WERI-Rb-1 (cell line): ENCODE measurements around the gene DISC1.

ENCODE experiments used
- DNase-seq: peaks from one replicate; pipeline ENCODE4 v3.0.0-alpha.2; 2020
- H3K27ac ChIP-seq: fragments of 250-450 bp; sonication (Bioruptor Pico); 2 replicates; pipeline ENCODE4 v1.5.1; 2020; ENCODE audit warnings: mild to moderate bottlenecking, moderate library complexity
- H3K27me3 ChIP-seq: fragments of 250-450 bp; sonication (Bioruptor Pico); 2 replicates; pipeline ENCODE4 v1.5.1; 2021; ENCODE audit warnings: mild to moderate bottlenecking, low read depth, moderate library complexity; ENCODE audit not compliant: insufficient read depth, severe bottlenecking
- H3K36me3 ChIP-seq: fragments of 250-450 bp; sonication (Bioruptor Pico); 2 replicates; pipeline ENCODE4 v1.5.1; 2020; ENCODE audit warnings: mild to moderate bottlenecking, moderate library complexity
- H3K4me3 ChIP-seq: 2 replicates; pipeline ENCODE4 v1.5.1; 2011; ENCODE audit warnings: low read depth, mild to moderate bottlenecking, control low read depth, low read length
- H3K9me3 ChIP-seq: fragments of 250-450 bp; sonication (Bioruptor Pico); 2 replicates; pipeline ENCODE4 v1.5.1; 2021; ENCODE audit warnings: mild to moderate bottlenecking, moderate library complexity; ENCODE audit not compliant: severe bottlenecking
- CTCF ChIP-seq: IDR thresholded peaks from 2 replicates; pipeline ENCODE4 v1.5.1; 2011; ENCODE audit warnings: low read depth, mild to moderate bottlenecking, control low read depth, inconsistent platforms, low read length

Gene DISC1

DNA sequence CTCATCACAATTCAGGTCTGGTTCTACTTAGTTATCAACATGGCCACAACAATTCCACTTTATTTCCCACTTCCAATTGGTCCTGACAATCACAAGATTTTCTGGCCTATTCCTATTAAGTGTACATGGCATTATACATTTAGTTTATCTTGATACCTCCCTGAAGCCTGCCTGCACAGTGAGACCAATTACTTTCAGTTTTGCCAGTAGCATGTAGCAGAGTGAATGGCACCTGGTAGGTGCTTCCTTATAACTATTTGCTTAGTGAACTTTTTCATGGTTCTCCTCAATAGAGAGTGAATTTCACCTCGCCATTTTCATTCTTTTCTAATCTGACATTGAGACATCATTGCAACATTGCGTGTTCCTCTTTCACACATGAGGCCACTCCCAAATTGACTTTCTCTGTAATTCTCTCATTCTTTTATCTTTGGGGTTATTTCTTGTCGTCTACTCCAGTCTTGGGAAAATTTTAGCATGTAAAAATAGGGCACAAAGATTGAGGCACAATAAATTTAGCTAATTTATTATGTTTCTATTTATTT lies 124.3 kb downstream of the DISC1 start:
- Histone ChIP-seq H3K4me3 (no peak overlapping the region), H3K36me3 (no peaks in the 10 kb centered on the region), H3K27ac (no peak overlapping the region), H3K9me3 (peaks cover 12% of the 10 kb centered on the region), H3K27me3 (no peaks in the 10 kb centered on the region)
- no peak for TF ChIP-seq CTCF
- DNase-seq = no peak

DNA sequence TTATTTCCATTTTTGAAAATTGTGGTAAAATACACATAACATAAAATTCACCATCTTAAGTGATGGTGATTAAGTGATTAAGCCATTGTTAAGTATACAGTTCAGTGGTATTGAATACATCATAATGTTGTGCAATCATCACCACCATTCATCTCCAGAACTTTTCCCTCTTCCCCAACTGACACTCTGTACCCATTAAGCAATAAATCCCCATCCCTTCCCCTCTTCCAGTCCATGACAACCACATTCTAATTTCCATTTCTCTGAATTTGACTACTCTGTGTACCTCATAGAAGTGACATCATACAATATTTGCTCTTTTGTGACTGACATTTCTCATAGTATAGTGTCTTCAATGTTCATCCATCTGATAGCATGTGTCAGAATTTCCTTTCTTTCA lies 124.8 kb downstream of the DISC1 start:
- Histone ChIP-seq H3K4me3 (no peak overlapping the region), H3K36me3 (no peaks in the 10 kb centered on the region), H3K27me3 (no peaks in the 10 kb centered on the region), H3K9me3 (peaks cover 12% of the 10 kb centered on the region), H3K27ac (no peak overlapping the region)
- no peak for TF ChIP-seq CTCF
- no peak for DNase-seq

- no peak for TF ChIP-seq CTCF
These were observed 126.7 kb downstream of the DISC1 start for GRCh38 chr1:231753313-231753712.

GRCh38 chr1:231757101-231757404 lies 130.5 kb downstream of the DISC1 start:
- Histone ChIP-seq H3K27ac (no peak overlapping the region), H3K9me3 (peaks cover 8% of the 10 kb centered on the region), H3K36me3 (no peaks in the 10 kb centered on the region), H3K4me3 (no peak overlapping the region), H3K27me3 (peaks cover 28% of the 10 kb centered on the region)
- DNase-seq = no peak
- TF ChIP-seq CTCF = no peak

More at GRCh38 chr1:231753313-231753712, 126.7 kb downstream of the DISC1 start:
- H3K4me3 ChIP-seq = no peak overlapping the region
- peaks cover 3% of the 10 kb centered on the region for H3K27me3 ChIP-seq
- no peak for DNase-seq
- H3K27ac ChIP-seq = no peak overlapping the region
- H3K9me3 ChIP-seq = peaks cover 8% of the 10 kb centered on the region
- H3K36me3 ChIP-seq = no peaks in the 10 kb centered on the region

DNA sequence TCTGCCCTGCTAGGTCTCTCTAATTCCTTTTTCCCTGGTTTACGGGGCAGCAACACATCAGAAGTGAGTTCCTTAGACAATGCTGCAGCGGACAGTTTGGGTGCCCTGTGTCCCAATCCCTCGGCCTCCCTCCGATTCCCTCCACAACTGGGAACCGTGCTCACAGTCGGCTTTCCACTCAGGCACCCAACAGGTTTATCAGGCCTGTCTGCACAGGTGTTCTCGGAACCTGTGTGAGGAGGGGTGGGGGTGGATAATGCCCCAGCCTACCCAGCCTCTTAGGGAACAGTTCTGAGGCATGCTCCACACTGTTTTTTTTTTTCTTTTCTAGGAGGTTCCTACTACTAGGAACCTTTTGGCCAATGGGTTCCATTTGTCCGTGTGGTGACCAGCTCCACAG lies 131.2 kb downstream of the DISC1 start:
- no peak overlapping the region for H3K27ac ChIP-seq
- DNase-seq = no peak

More for the DNA sequence above, 131.2 kb downstream of the DISC1 start:
- Histone ChIP-seq H3K27me3 (peaks cover 30% of the 10 kb centered on the region), H3K36me3 (no peaks in the 10 kb centered on the region), H3K4me3 (no peak overlapping the region), H3K9me3 (peaks cover 8% of the 10 kb centered on the region)
- no peak for TF ChIP-seq CTCF
